ENCODE data around the gene ZNF217. TPM values are rescaled to one million over a fixed set of nuclear protein-coding genes. Genes with fewer than 3 reads are reported as not detected.
"Not testable (repeated sequence)": the region's sequence is repeated elsewhere in the genome, so short reads cannot be mapped to it uniquely, and the experiment has no call there.

The ZNF217 gene
- total RNA-seq, 2 experiments from 2014 or later, result 133 to 144 TPM

DNA sequence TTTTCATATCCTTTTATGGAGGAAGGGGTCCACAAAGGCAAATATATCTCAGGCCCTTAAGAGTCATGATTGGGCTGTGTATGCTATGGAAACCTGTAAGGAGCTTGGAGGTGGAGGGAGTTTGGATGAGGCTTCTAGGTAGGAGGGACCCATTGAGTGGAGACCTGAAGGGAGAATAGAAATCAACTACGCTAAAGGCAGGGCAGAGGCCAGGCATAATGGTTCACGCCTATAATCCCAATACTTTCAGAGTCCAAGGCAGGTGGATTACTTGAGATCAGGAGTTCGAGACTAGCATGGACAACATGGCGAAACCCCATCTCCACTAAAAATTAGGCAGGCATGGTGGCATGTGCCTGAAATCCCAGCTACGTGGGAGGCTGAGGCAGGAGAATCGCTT is 34.4 kb upstream of the ZNF217 start:
- peak overlapping the region; percentile 4 for H3K4me3 Mint-ChIP-seq
- H3K36me3 Mint-ChIP-seq, result no peaks in the 10 kb centered on the region
- H3K4me1 Mint-ChIP-seq, result peaks cover 26% of the 10 kb centered on the region
- H3K9me3 Mint-ChIP-seq, result no peaks in the 10 kb centered on the region
- no peak for ATAC-seq (ENCODE audit: low read depth)
- H3K27ac Mint-ChIP-seq, result peak overlapping the region; percentile 27
- no peak for DNase-seq
- POLR2A ChIA-PET, result interaction anchor here (0.6 to 1.7 kb wide), 3 partner anchors 10 to 24 kb away, joined by 3 to 5 read pairs (median 3); no protein-coding TSS in a partner anchor
- H3K27me3 Mint-ChIP-seq, result no peaks in the 10 kb centered on the region

GRCh38 chr20:53627001-53627400 is 33.4 kb upstream of the ZNF217 start:
- H3K4me1 Mint-ChIP-seq, result peaks cover 34% of the 10 kb centered on the region
- not testable (repeated sequence) for H3K9me3 Mint-ChIP-seq

DNA sequence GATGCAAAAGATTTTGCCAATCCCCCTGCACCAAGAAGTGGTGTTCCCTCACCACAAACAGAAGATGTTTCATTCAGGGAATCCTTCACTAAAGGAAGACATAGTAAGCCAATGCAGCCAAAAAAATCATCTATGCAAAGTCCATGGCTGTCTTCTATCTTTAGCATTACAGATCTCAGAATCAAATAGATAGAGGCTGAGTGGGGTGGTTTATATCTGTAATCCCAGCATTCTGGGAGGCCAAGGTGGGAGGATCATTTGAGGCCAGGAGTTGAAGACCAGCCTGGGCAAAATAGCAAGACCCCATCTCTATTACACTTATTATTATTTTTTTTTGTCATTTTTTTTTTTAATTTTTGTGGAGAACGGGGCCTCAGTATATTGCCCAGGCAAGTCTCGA is 32.9 kb upstream of the ZNF217 start:
- Mint-ChIP-seq H3K4me3 (no peak overlapping the region), H3K36me3 (no peaks in the 10 kb centered on the region), H3K9me3 (no peaks in the 10 kb centered on the region), H3K4me1 (peaks cover 37% of the 10 kb centered on the region), H3K27me3 (no peaks in the 10 kb centered on the region), H3K27ac (no peak overlapping the region)
- DNase-seq (no peak), ATAC-seq (ENCODE audit: low read depth) (no peak)
- POLR2A ChIA-PET, result no interaction called here

More at GRCh38 chr20:53627001-53627400, 33.4 kb upstream of the ZNF217 start:
- not testable (repeated sequence) for ATAC-seq (ENCODE audit: low read depth); DNase-seq; H3K27me3 Mint-ChIP-seq; H3K4me3 Mint-ChIP-seq; H3K36me3 Mint-ChIP-seq
- POLR2A ChIA-PET, result interaction anchor here (0.9 to 1.7 kb wide), 3 partner anchors 12 to 72 kb away, joined by 3 to 5 read pairs (median 3); no protein-coding TSS in a partner anchor
- peak overlapping the region; percentile 84 for H3K27ac Mint-ChIP-seq

- POLR2A ChIA-PET, result interaction anchor here (0.6 to 0.7 kb wide), 2 partner anchors 67 to 269 kb away, joined by 4 to 8 read pairs; no protein-coding TSS in a partner anchor
- no peak for ATAC-seq (ENCODE audit: low read depth)
- H3K9me3 Mint-ChIP-seq, result no peaks in the 10 kb centered on the region
- no peaks in the 10 kb centered on the region for H3K27me3 Mint-ChIP-seq
- H3K4me3 Mint-ChIP-seq, result no peak overlapping the region
- DNase-seq, result no peak
- H3K27ac Mint-ChIP-seq, result peak overlapping the region; percentile 19
- H3K4me1 Mint-ChIP-seq, result peaks cover 44% of the 10 kb centered on the region
- H3K36me3 Mint-ChIP-seq, result no peaks in the 10 kb centered on the region
Observed at GRCh38 chr20:53625311-53626129, 31.9 kb upstream of the ZNF217 start.

DNA sequence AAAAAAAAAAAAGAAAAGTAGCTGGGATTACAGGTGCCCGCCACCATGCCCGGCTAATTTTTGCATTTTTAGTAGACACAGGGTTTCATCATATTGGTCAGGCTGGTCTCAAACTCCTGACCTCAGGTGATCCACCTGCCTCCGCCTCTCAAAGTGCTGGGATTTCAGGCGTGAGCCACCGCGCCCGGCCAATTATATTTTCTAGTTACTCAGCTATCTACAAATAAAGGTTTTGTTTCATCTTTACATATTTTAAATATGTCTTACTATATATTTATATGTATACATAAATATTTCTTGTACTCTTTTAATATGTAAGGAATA is 31.2 kb upstream of the ZNF217 start:
- not testable (repeated sequence) for H3K36me3 Mint-ChIP-seq; H3K27me3 Mint-ChIP-seq; DNase-seq; H3K27ac Mint-ChIP-seq; H3K4me3 Mint-ChIP-seq; ATAC-seq (ENCODE audit: low read depth); H3K9me3 Mint-ChIP-seq
- POLR2A ChIA-PET, result interaction anchor here (0.6 kb wide), 1 partner anchor 270 kb away, joined by 8 read pairs; no protein-coding TSS in a partner anchor
- peaks cover 44% of the 10 kb centered on the region for H3K4me1 Mint-ChIP-seq

DNA sequence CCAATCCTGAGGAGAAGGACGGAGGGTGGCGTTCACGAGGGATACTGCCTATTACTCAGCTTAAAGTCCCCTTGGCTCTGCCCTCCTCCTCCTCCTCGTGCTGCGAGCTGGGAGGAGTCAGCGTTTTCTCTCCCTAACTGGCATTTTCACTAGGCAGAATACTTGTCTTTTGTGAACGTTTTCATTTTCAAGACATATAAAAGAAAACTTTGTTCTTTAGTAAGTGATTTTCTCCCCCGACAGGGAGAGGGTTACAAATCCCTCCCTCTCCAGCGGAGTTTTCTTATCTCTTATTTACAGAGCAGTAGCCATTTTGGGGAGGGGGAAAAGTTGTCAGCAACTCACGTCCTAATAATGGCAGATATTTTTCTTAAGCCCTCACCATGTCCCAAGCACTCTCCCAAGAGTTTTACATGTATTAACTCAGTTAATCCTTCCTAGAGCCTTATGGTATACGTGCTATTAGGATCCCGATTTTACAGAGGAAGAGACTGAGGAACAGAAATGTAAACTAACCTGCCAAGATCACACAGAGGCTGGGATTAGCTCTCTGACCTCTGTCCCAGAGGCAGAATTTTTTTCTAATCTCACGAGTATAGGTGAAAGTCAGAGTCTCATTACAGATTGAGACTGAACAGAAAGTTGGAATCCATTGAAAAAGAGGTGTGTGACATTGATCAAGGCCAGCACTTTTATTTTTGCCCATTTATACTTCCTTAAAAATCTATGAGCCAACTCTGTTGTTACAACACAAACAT is 30.0 kb upstream of the ZNF217 start:
- DNase-seq (no peak), ATAC-seq (ENCODE audit: low read depth) (peak; percentile 55)
- peak overlapping the region; percentile 80 for H3K4me3 Mint-ChIP-seq
- H3K36me3 Mint-ChIP-seq, result peaks cover 1% of the 10 kb centered on the region
- peaks cover 41% of the 10 kb centered on the region for H3K4me1 Mint-ChIP-seq
- peak overlapping the region; percentile 98 for H3K27ac Mint-ChIP-seq
- POLR2A ChIA-PET, result interaction anchor here (0.6 to 4.0 kb wide), 16 partner anchors 11 to 85 kb away, joined by 3 to 38 read pairs (median 6); partner anchors contain the start of gene ZNF217
- H3K27me3 Mint-ChIP-seq, result no peaks in the 10 kb centered on the region
- no peaks in the 10 kb centered on the region for H3K9me3 Mint-ChIP-seq

GRCh38 chr20:53623134-53623453 is 29.5 kb upstream of the ZNF217 start:
- no peak for DNase-seq
- H3K27ac Mint-ChIP-seq, result peak overlapping the region; percentile 98
- no peaks in the 10 kb centered on the region for H3K27me3 Mint-ChIP-seq
- H3K4me1 Mint-ChIP-seq, result peaks cover 40% of the 10 kb centered on the region
- POLR2A ChIA-PET, result interaction anchor here (0.9 to 4.0 kb wide), 20 partner anchors 10 to 131 kb away, joined by 3 to 38 read pairs (median 5); partner anchors contain the start of gene ZNF217
- H3K4me3 Mint-ChIP-seq, result peak overlapping the region; percentile 80
- no peak for ATAC-seq (ENCODE audit: low read depth)
- peaks cover 1% of the 10 kb centered on the region for H3K36me3 Mint-ChIP-seq
- no peaks in the 10 kb centered on the region for H3K9me3 Mint-ChIP-seq

DNA sequence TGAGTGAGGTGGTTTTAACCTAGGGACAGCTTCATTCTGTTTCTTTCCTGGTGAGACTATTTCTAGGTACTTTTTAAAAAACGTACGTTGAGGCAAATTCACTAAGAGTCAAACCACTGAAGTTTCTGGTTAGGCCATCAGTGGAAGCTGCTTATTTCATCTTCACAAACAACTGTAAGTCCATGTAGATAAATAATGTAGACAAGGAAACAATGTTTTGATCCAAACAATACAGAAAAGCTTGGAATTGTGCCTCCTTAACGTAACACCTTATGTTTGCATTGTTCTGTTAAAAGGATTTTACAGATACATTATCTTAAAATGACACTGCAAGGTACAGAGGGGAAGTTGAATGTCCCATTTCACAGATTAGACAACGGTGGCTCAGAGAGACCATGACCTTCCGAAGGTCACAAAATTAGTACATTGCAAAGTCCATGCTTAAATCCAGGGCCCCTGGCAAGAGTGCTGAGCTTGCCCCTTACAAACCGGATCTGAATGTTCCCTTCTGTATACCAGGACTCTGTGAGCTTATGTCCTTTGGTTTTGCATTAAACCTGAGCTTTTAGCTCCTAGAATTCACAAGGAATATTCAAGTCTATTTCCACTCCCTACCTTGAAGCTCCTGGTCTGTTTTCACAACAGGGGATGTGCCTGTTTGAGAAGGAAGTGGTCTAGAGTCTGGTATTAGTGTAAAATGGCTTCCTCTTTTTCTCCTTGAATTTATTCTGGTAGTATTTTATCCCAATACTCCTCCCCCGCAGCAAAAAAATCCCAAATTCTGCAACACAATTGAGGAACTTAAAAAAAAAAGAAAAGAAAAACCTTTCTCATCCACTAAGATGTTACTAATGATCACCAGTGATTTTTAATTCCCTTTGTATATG is 28.9 kb upstream of the ZNF217 start:
- POLR2A ChIA-PET, result interaction anchor here (0.6 to 4.0 kb wide), 26 partner anchors 9 to 311 kb away, joined by 3 to 38 read pairs (median 4); partner anchors contain the start of gene ZNF217
- ATAC-seq (ENCODE audit: low read depth), result peak; percentile 25

GRCh38 chr20:53621482-53622246 is 28.0 kb upstream of the ZNF217 start:
- Mint-ChIP-seq H3K27ac (peak overlapping the region; percentile 98), H3K4me3 (peak overlapping the region; percentile 80), H3K27me3 (no peaks in the 10 kb centered on the region), H3K36me3 (peaks cover 1% of the 10 kb centered on the region), H3K4me1 (peaks cover 34% of the 10 kb centered on the region), H3K9me3 (no peaks in the 10 kb centered on the region)
- POLR2A ChIA-PET, result interaction anchor here (0.6 to 4.0 kb wide), 18 partner anchors 9 to 215 kb away, joined by 3 to 38 read pairs (median 4); partner anchors contain the start of gene ZNF217
- ATAC-seq (ENCODE audit: low read depth), result peak; percentile 59
- peak; percentile 54 for DNase-seq

More for the DNA sequence above, 28.9 kb upstream of the ZNF217 start:
- no peaks in the 10 kb centered on the region for H3K9me3 Mint-ChIP-seq
- H3K27me3 Mint-ChIP-seq, result no peaks in the 10 kb centered on the region
- no peak for DNase-seq
- H3K27ac Mint-ChIP-seq, result peak overlapping the region; percentile 98
- H3K4me3 Mint-ChIP-seq, result peak overlapping the region; percentile 80
- H3K36me3 Mint-ChIP-seq, result peaks cover 1% of the 10 kb centered on the region
- peaks cover 36% of the 10 kb centered on the region for H3K4me1 Mint-ChIP-seq

DNA sequence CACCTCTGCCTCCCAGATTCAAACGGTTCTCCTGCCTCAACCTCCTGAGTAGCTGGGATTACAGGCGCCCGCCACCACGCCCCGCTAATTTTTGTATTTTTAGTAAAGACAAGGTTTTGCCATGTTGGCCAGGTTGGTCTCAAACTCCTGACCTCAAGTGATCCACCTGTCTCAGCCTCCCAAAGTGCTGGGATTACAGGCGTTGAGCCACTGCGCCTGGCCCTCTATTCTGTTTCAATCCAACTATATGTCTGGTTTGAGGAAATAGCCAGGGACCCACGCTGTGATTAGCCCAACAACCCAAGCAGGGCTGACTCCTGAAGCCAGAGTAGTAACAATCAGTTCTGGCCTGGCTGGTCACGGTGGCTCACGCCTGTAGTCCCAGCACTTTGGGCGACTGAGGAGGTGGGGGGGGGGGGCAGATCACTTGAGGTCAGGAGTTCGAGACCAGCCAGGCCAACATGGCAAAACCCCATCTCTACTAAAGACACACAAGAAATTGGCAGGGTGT is 24.9 kb upstream of the ZNF217 start:
- H3K27ac Mint-ChIP-seq; H3K27me3 Mint-ChIP-seq; H3K9me3 Mint-ChIP-seq; H3K36me3 Mint-ChIP-seq; H3K4me3 Mint-ChIP-seq; ATAC-seq (ENCODE audit: low read depth): not testable (repeated sequence)
- POLR2A ChIA-PET, result interaction anchor here (0.7 kb wide), 1 partner anchor 10 kb away, joined by 3 read pairs; no protein-coding TSS in a partner anchor
- H3K4me1 Mint-ChIP-seq, result peaks cover 29% of the 10 kb centered on the region
- DNase-seq, result peak; percentile 8

DNA sequence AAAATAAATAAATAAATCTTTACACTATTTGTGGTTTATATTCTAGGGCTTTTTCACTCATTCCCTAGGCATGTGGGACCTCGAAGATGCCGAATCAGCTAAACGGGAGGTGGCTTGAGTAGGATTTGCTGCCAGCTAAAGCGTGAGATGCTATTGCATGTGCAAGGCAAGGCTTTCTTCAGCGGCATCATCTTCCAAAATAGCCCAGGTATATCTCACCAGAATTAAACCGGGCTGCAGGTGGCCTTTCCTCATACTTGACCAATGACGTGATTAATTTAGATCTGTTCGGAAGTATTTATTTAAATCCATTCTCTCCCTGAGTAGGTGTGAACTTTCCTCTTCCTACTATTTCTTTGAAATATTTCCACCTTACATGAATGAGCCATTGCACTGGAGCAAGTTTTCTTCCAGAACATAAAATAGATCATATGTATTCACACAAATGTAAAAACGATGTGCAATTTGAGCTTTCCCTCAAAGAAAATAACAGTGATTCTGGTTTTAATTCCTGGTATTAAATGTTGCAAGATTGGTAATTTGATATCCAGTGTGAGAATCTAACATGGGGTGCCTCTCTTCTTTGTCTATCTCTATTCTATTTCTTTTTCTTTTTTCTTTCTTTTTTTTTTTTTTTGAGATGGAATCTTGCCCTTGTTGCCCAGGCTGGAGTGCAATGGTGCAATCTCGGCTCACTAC is 24.3 kb upstream of the ZNF217 start:
- no peaks in the 10 kb centered on the region for H3K9me3 Mint-ChIP-seq
- POLR2A ChIA-PET, result interaction anchor here (0.5 to 0.7 kb wide), 2 partner anchors 9 to 10 kb away, joined by 3 to 5 read pairs; no protein-coding TSS in a partner anchor
- peaks cover 27% of the 10 kb centered on the region for H3K4me1 Mint-ChIP-seq
- no peak overlapping the region for H3K27ac Mint-ChIP-seq
- peaks cover 1% of the 10 kb centered on the region for H3K36me3 Mint-ChIP-seq
- no peak overlapping the region for H3K4me3 Mint-ChIP-seq
- ATAC-seq (ENCODE audit: low read depth), result no peak
- no peak for DNase-seq
- no peaks in the 10 kb centered on the region for H3K27me3 Mint-ChIP-seq

Data from activated naive CD8-positive, alpha-beta T cell treated with anti-CD3 and anti-CD28 coated beads, Interleukin-2, amount 10 ng/mL, durations not matched to agents 7 days and 5 days (primary cell).